HG03439 (cell line): ENCODE data around the gene TARBP2.
"Not testable (repeated sequence)": the region's sequence is repeated elsewhere in the genome, so short reads cannot be mapped to it uniquely, and the experiment has no call there.

Experiments used
- ATAC-seq: cut with Tn5 transposase; IDR thresholded peaks from one replicate; pipeline ENCODE4 v1.9.1; 2021; ENCODE audit warnings: mild to moderate bottlenecking, moderate library complexity; ENCODE audit not compliant: unreplicated experiment

TARBP2 gene

DNA sequence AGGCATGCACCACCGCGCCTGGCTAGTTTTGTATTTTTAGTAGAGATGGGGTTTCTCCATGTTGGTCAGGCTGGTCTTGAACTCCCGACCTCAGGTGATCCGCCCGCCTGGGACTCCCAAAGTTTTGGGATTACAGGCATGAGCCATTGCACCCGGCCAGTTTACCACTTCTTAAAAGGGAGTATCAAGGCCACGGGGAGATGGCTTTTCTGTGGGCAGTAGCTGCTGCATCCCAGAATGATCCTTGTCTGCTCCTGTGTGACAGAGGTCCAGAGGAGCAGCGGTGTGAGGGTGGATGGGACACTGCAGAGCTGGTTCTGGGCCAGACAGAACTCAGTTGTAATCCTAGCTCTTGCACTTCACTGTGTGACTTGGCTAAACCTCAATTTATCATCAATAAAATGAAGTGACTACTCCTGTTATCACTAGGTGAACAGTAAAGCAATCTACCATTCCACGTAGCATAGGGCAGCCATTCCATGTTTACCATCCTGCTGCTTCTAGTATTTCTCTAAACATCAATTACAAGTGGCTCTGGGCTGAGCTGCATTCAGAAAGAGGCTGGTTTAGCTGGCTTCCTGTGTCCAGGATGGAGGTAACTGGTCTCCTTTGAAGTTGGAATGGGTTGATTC, 9.2 kb downstream of the TARBP2 start:
- no peak for ATAC-seq

DNA sequence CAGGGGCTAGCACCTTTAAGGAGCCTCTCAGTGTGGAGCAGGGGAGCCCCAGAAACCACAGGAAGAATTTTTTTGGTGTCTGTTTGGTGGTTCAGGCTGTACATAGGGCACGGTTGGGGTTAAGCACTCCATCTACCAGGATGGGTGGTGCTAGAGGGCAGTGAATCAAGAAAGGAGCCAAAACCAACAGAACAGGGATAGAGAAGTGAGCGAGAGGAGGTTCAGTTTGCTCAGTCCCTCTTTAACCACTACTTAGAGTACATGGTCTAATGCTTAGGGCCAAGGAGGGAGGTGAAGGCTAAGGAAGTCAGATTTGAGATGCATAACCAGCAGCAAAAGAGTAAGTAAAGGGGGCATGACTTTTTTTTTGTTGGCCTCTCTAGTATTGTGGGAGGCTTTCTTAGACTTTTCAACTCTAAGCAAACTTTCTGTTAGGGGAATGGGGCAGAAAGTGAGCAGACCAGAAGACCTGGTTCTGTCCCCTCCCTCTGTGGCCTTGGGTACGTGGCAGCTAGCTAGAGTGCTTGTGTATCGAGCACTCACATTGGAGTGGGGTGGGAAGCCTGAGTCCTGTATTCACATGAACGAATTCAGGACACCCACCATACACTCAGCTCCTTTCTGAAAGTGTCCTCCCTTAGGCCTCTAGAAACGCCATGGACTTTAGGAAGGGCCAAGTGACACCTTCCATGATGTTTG, 12.8 kb downstream of the TARBP2 start:
- ATAC-seq = no peak

DNA sequence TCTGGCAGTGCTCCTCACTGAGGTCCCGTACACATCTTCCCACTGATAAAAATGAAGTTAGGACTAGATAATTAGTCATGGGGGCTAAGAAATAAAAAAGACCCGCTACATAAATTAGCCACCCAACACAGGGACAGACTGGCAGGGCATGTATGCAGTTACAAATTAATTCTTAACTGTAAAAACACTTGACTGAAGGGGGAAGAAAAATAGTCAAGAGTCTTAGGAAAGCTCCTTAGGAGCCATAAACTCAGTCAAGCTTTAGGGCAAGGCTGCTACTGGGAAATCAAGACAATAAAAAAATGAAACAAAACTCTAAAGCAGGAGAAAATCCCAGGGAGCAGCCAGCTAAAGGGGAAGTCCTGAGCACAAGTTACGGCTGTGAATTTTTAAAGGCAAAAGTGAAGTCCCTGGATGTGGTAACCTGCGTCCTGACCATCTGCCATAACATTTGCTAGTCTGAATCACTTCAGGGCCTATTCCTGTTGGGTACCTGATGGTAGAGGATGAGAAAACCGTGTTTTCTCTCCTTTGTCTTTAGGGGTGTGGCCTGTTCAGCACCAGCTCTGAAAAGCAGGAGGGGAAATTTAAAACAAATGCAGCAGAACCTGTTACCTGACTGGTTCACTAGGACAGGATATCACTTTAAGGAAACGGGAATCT, 13.7 kb downstream of the TARBP2 start:
- ATAC-seq = no peak

DNA sequence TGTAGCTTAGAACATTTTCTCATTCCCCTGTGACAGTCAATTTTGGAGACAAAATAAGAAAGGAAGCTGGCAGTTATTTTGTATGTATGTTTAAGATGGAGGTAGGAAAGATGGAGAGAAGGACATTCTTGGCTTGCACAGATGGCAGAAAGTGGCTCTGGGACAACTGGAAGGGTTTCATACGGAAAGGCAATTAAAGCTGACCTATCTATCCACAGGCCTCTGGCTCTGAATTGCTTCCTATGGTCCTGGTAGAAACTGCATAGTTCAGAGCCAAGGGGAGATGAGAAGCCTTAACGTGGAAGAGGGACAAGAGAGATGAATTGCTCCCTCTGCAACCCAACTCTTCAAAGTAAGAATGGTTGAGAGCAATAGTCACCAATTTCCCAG, 14.2 kb downstream of the TARBP2 start:
- no peak for ATAC-seq

DNA sequence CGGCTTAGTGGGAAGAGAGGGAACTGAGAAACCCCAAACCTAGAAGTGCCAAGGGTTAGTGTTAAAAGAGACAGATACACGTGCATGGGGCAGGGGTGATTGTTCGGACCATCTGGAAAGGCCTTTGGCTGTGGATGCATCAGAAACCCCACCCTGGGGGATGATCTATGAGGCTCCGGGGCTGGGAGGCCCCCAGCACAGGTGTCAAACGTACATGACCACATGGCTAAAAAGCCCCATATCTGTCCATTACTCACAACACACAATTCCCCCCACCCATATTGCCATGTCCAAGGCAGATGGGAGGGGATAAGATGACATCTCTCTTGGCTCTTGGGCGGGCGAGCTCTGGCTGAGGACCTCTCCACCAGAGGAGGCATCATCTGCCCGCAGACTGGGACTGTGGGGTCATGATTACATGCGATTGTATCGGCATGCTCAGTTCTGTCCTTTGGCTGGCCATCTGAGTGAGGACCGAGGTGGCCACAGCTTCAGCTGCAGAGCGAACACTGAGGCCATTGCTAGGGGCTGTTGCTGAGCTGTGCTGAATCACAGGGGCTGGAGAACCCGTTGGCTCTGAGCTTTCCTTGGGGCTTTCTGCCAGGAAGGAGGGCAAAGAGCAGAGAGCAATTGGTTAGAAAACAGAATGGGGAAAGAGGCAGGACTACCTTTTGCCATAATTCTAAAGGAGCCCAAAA, 15.8 kb downstream of the TARBP2 start:
- no peak for ATAC-seq

DNA sequence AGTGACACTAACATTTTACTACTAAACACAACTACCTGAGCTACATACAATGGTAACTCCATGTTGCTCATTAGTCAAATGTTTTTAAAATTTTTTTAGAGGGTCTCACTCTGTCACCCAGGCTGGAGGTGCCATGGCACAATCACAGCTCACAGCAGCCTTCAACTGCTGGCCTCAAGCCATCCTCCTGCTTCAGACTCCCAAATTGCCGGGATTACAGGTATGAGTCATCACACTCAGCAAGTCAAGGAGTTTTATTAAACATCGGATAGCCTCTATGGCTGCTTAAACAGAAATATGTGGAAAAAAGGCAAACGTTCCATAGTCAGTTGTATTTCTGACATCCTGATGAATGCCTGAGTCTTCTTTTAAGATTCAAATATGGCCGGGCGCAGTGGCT, 17.3 kb downstream of the TARBP2 start:
- ATAC-seq = no peak

DNA sequence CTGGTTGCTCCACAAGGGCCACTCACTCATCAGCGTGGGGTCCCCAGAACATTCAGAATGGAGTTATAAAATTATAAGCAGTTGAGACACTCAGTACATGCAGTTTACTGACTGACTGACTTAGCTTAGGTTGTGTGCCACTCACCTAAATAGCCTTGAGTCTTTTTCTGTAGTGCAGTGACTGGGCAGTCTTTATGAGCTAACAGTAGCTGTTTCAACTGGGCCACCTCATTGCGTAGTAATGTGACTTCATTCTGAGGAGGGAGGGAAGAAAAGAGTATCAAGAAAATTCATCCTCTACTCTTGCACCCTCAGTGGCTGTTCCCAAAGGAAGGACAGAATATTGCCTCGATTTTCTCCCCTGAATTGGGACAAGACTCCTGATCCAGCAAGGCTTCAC, 22.0 kb downstream of the TARBP2 start:
- no peak for ATAC-seq

DNA sequence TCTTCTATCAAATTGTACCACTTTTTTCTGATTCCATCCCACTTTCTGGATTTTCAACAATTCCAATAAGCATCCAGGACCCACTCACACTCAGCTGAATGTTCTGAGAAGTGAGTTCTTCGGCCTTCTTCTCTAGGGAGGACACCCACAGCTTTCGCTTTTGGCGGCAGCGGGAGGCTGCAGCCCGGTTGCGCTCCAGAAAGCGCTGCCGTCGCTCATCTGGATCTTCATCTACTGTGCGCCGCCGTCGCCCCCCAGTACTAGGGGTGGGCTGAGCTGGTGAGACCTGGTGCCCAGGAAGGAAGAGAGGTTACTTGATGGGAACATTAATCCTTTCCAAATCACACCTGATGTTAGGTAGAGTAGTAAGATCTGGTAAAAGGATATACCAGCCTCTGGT, 23.4 kb downstream of the TARBP2 start:
- ATAC-seq = no peak

DNA sequence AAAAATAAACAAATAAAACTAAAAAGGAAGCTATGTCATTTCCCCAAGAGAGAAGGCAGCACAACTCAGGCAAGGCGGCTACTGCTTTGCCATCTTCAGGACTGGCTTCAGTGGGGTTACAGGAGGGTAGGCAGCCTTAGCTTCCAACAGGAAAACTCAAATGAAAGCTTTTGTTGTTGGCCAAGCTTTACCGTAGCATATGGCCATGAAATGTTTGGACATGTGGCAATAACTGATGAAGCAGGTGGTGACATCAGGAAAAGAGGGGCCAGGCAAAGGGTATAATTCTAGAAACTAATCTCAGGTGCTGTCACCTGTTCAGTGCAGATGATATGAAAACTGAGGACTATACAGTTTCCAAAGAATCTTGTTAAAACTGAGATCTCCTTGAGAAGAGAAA, 29.0 kb downstream of the TARBP2 start:
- no peak for ATAC-seq

DNA sequence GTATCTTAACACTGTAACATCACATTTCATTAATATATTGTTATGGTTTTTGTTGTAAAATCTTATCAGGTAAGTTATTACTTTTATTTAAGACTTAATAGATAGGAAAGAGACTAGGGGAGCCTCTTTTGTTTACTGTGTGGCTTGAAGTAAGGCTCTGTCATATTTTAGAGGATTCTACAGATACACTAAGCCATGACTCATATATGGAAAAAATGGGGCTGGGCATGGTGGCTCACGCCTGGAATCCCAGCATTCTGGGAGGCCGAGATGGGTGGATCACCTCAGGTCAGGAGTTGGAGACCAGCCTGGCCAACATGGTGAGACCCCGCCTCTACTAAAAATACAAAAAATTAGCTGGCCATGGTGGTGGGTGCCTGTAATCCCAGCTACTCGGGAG, 29.8 kb downstream of the TARBP2 start:
- ATAC-seq = no peak

DNA sequence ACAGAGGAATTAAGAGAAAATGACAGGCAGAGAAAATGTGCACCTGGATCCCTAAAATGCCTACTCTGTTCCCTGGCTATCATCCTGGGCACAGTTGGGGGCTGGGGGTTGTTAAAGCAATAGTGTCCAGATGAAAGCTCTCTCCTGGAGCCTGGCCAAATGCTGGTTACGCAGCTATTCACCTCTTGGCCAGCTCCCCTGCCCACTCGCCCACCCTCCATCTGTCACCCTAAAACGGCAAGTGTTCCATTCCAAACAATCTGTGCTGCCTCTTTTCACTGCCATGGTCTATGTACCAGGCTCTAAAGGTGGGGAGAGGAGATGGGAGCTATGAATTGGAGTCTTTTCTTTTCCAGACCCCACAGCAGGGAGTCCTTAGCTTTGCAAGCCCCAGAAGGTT, 30.9 kb downstream of the TARBP2 start:
- no peak for ATAC-seq

DNA sequence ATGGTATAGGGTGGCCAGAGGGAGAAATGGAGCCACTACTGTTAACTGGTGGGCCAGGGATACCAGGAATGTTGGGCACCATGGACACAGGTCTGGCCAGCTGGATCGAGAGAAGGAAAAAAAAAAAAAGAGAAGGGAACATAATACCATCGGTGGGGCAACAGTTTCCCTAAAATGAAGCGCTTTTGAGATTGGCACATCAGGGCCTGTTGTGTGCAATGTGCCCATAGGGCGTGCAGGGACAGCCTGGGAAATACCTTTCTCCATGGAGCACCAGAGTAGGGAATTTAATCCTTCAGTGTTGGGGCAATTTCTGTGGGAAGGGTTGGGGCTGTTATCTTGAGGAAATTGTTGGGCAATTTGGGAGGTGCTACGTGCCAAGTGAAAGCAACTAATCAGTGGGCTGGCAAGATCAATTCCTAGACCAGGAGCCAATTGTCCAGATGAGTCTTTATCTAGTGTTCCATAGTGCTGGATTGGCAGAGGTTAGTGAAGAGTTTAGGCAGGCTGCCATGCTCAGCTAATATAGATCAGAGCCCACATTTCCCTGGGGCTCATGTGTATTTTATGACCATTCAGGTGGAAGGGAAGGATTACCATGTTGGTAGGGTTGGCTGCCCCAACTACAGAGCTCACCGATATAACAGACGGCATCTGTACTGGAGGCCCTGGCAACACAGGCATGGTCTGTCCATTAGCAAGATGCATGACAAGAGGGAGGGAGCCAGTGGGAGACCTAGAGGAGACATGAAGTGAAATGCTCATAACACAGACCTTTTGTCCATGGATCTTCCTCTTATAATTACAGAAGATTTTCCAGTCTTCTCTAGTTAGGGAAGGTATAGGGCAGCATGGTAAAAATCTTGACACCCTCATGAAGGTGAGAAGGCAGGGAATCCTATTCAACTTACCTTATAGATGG, 31.7 kb downstream of the TARBP2 start:
- ATAC-seq = no peak

DNA sequence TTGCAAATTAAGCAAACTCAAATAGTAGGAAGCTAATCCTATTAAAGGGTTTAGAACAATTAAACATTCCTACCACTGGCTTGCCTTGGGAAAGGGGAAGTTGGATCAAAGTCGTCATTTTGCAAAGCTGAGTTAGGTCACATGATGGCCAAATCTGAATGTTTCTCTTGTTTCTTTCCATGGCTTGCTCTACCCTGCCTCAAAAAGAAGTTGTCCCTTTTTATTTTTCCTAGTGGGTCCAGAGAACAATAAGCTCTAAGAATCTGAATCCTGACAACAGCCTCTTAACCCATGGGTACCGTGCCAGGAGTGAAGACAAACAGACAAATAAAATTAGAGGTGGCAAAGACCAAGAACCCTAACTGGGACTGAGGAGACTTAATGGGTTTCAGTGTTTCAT, 32.4 kb downstream of the TARBP2 start:
- no peak for ATAC-seq

DNA sequence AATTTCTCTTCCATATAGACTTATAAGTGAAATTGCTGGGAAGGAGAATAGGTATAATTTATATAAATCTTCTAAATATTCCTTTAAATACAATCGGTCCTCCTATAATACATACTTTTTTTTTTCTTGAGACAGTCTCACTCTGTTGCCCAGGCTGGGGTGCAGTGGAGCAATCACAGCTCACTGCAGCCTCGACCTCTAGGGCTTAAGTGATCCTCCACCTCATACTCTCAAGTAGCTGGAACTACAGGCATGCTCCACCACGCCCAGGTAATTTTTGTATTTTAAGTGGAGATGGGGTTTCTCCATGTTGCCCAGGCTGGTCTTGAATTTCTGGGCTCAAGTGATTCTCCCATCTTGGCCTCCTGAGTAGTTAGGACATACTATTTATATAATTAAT, 35.9 kb downstream of the TARBP2 start:
- no peak for ATAC-seq

DNA sequence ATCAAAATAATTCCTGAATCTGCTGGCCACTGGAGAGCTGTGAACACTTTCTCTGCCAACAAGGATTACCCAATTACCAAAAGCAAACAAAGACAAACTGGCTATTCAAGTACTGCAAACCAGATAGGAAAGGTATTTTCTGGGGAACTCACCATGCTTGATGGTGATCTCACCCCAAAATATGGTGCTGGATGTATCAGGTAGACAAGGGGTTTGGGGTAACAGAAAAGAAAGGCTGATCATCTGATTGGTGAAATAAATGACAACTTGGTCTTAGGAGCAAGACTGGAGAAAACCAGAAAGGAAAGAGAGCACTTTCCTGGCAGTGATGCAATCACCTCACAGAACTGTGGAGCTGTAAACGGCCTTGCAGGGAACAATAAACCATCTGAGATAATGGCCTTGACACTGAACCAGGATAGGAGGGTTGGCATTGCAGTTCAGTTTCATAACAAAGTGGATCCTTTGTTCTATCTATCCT, 37.2 kb downstream of the TARBP2 start:
- no peak for ATAC-seq

DNA sequence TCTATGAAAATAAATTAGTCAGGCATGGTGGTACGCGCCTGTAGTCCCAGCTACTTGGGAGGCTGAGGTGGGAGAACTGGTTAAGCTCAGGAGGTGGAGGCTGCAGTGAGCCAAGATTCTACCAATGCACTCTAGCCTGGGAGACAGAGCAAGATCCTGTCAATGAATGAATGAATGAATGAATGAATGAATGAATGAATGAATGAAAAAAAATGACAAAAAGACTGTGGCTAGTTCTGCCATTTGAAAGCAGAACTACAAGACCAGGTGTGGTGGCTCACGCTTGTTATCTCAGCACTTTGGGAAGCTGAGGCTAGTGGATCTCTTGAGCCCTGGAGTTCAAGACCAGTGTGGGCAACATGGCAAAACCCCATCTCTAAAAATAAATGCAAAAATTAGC, 38.4 kb downstream of the TARBP2 start:
- ATAC-seq = no peak

DNA sequence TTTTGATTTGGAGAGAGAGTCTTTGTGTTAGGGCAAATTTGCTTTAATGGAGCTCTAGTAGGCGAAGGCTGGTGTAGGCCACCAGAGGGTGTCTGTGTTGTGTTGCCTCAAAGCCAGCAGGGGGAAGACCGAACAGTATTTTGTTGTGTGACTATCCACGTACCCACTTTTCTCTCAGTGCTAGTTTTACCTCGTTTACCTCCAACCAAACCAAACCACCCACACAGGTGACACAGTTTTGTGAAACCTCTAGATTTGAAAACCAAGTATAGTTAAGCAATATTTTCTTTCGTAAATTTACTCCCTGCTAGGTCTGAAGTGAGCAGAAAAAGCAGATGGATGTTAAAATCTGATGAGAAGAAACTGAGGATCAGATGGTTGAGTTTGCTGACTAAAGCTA, 42.5 kb downstream of the TARBP2 start:
- peak; percentile 73 for ATAC-seq

DNA sequence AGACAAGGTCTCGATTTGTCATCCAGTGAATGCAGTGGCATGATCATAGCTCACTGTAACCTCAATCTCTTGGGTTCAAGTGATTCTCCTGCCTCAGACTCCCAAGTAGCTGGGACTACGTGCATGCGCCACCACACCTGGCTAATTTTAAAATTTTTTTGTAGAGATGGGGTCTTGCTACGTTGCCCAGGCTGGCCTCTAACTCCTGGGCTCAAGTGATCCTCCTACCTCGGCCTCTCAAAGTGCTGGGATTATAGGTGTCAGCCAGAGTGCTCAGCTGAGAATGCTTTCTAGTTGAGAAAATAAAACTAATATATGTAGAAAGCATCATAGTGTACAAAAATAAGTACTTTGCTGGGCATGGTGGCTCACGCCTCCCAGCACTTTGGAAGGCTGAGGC, 47.3 kb downstream of the TARBP2 start:
- ATAC-seq = not testable (repeated sequence)

DNA sequence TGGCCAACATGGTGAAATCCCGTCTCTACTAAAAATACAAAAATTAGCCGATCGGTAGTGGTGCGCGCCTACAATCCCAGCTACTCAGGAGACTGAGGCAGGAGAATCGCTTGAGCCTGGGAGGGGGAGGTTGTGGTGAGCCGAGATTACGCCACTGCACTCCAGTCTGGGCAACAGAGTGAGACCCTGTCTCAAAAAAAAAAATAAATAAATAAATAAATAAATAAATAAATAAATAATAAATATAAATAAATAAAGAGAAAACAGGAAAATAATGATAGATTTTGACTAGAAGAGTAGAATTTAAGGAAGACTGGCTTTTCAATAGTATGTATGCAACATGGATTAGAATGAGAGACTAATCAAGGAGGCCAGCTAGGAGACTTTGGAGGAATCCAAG, 49.0 kb downstream of the TARBP2 start:
- not testable (repeated sequence) for ATAC-seq

DNA sequence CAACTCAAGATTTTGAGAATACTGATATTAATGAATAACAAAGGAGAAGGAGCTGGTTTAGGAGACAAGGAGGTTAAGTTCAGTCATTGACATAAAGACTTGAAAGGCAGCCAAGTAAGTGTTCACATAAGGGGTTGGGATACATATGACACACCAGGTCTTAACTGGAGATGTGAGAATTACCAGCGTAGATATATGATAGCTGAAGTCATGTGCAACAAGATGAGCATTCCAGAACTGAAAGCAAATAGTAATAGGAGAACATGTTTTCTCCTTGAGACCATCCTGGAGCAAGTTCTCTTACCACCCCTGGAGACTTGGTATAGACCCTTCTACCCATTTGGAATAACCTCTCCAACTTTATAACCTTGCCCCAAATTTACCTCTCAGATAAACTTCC, 49.5 kb downstream of the TARBP2 start:
- ATAC-seq = no peak

DNA sequence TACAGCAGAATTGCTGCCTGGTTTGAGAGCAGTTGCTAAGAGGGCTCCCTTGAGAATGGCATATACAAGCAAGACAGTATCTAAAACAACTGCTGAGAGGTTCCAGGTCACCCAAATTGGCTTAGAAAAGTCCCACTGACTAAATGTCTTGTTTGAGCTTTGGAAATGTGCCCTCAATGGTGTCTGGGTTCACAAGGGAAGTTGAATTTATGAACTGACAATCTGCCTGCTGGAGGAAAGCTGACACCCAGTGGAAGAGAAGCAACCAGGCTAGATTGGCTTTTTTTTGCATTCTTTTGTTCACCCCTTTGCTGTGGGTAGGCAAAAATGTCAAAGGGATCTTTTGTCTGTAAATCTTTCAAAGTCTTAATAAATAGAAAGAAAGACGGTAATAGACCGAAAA, 50.8 kb downstream of the TARBP2 start:
- ATAC-seq = no peak
